NCI-H1417 treated with DMSO at 0.1 percent for 48 hours (cell line): ENCODE results near the gene CMA1.
"Not testable (repeated sequence)": the region's sequence is repeated elsewhere in the genome, so short reads cannot be mapped to it uniquely, and the experiment has no call there.

Experiments used
- DNase-seq: peaks from one replicate; lab custom pipeline; 2025; lab: John Stamatoyannopoulos, UW

The CMA1 gene, protein sequence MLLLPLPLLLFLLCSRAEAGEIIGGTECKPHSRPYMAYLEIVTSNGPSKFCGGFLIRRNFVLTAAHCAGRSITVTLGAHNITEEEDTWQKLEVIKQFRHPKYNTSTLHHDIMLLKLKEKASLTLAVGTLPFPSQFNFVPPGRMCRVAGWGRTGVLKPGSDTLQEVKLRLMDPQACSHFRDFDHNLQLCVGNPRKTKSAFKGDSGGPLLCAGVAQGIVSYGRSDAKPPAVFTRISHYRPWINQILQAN

DNA sequence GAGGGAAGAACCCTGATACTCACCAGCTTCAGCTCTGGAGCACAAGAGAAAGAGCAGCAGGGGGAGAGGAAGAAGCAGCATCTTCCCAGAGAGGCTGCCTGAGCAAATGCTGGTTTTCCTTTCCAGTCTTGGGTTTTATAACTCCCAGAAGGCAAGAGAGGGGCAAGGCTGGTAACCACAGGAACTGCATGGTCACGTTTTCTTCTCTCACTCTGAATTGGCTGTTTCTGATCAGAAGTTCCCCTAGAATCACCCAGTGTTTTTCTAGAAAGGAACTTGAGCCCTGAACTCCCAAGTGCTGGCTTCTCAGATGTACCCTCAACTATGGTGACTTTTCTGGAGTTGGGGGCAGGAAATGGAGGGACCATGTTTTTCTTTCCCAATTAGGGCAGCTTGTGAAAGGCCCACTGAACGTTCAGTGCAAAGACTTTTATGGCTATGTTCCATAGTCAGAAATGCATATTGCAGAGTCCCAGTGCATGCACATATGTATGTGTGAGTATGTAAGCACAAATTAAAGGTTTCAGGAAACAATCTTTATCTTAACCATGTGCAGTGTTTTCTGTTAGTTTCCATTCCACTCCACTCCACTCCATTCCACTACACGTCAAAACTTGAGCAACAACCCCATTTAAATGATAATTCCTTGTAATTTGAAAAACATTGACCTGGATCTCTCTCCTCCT lies at the start of gene CMA1:
CMA1 (minus strand) TSS at position 111 of the 686 bp plus-strand sequence; CDS start at position 81, 30 bp downstream.
- no peak for DNase-seq

DNA sequence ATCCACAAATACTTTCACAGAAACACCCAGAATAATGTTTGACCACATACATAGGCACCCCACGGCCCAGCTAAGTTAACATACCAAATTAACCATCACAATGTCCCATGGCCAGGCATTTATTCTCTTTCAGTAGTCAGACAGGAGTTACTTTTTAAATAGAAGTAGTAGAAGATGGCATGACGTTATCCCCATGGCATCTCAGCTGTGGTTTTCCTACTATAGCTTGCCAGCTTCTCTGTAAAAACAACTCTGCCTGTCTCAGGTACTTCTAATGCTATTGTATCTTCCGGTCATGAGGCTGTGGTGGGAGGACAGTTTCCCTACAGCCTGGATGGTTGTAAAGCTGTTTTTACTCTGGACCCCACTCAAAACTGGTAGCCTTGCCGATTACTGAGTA lies 48.7 kb upstream of the CMA1 start:
- no peak for DNase-seq

DNA sequence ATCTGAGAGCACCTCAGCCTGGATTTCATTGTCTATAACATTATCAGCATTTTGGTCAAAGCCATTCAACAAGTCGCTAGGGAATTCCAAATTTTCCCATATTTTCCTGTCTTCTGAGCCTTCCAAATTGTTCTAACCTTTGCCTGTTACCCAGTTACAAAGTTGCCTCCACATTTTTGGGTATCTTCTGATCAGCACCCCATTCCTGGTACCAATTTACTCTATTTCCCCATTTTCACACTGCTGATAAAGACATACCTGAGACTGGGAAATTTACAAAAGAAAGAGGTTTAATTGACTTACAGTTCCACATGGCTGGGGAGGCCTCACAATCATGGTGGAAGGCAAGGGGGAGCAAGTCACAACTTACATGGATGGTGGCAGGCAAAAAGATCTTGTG lies 41.0 kb upstream of the CMA1 start:
- not testable (repeated sequence) for DNase-seq

DNA sequence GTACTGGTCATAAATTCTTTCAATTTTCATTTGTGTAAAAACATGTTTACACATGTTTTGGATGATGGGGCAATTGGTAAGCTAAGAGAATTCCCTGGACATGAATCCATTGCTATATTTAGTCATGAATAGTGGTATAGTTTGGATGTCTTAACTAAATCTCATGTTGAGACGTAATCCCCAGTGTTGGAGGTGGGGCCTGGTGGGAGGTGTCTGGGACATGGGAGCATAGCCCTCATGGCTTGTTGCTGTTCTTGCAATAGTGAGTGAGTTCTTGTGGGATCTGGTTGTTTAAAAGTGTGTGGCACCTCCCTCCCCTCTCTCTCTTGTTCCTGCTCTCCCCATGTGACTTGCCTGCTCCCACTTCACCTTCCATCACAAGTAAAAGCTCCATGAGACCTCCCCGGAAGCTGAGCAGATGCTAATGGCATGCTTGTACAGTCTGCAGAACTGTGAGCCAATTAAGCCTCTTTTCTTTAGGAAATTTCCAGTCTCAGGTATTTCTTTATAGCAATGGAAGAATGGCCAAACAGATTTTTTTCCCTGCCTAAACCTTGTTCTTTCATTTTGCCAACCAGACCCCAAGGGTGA lies 34.4 kb upstream of the CMA1 start:
- DNase-seq = no peak

DNA sequence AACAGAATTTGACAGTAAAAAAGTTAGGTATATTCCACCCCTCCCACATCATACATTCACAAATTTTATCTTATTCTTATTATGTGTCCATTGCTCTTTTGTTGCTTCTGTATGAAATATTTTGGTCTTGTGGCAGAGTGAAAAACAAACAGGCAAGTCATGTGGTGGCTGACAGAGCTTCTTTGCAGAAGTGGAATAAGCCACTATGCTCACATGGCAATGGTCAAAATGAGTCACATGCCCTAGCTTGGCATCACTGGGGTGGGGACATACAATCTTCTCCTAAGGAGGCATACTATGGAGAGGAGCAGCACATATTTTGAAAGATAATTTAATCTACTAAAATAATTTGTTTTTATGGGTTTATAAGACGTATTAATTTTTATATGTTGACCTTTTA lies 27.7 kb upstream of the CMA1 start:
- no peak for DNase-seq

DNA sequence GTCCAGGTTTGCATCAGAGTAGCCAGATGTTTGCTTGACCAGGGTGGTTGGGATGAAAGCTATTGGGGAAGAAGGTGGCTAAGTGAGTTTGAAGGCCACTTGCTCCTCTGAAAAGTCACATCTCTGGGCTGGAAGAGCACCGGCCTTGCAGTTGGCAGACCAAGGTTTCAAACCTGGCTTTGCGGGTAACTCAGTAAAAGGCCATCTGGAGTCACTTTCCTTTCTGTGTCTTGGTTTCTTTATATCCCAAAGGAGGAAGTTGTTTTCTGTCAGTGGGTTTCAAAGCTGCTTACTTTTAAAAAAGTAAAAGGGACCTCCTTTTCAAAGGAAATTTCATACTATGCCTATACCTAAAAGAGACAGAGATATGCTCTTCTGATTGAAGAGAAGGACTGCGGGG lies 26.2 kb upstream of the CMA1 start:
- no peak for DNase-seq

DNA sequence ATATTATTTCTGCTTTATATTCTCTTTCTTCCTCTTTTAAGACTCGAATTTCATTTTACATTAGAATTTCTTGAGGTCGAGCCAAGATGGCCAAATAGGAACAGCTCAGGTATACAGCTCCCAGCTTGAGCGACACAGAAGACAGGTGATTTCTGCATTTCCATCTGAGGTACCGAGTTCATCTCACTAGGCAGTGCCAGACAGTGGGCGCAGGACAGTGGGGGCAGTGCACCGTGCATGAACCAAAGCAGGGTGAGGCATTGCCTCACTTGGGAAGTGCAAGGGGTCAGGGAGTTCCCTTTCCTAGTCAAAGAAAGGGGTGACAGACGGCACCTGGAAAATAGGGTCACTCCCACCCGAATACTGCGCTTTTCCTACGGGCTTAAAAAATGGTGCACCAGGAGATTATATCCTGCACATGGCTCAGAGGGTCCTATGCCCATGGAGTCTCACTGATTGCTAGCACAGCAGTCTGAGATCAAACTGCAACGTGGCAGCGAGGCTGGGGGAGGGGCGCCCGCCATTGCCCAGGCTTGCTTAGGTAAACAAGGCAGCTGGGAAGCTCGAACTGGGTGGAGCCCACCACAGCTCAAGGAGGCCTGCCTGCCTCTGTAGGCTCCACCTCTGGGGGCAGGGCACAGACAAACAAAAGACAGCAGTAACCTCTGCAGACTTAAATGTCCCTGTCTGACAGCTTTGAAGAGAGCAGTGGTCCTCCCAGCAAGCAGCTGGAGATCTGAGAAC lies 18.0 kb upstream of the CMA1 start:
- not testable (repeated sequence) for DNase-seq

DNA sequence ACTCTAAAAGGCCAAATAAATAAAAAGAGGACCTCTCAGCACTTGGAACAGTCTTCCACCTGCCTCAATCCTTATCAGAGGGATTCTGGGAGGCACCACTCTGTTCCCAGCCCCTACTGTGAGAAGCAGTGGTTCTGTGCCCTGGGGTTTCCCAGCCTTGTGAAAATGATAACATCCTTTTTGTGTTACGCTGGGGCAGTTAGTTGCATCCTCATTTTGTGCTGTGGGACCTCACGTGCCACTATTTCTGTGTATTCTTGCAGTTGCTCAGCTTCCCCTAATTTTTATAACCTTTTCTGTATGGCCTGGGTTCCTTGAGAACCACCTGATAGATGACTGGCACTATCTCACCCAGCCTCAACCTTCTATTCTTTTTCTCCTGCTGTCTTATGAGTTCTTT lies 10.8 kb upstream of the CMA1 start:
- DNase-seq = no peak

DNA sequence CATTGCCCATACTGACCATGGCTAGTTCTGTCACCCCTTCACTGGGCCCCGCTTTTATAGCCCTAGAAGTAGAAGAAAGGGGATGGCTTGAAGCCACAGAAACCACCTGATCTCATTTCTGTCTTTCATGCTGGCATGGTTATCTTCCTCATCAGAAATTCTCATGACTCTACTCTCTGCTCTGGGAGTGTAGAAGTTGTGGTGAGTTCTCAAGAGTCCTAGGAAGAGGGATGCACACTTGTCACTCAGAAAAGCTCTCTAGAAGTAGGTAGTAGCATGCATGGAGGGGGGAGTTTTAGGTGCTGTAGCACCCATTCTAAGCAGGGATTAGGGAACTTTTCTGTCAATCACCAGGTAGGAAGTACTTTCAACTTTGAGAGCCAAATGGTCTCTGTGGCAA lies 6.1 kb upstream of the CMA1 start:
- no peak for DNase-seq

DNA sequence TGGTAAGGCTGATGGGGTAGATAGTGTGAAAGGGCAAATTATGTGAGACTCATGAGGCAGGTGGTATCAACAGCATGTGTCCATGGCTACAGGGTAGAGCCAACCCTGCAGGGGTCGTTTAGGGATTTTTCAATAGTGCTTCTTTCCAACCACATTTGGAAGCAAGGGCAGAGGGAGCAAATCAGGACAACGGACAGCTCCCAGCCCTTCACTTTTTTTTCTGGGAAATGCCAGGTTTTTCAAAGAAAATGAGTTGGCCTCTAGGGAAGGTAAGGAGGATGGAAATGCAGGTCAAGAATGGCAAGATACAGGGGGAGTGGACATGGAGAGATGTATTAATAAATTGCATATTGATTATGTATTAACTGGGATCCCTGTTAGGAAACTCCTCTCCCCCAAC lies 4.9 kb upstream of the CMA1 start:
- no peak for DNase-seq

DNA sequence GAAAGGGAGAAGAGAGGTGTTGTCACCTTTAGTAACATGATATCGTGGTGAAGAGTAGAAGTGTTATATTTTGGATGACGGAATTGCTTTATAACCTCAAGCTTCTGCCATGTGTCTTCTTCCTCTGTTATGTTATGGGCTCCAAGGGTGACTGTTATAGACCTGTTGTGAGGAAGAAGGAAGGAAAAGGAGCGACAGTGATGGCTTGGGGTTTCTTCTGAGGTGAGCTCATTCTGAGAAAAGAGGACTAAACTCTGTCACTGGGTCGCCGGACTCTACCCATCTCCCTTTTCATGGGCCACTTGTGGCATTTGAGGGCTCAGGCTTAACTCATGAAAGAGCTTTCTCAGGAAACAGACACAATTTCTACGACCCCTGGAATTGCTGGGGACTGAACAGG lies 1.6 kb downstream of the CMA1 start:
- DNase-seq = no peak

DNA sequence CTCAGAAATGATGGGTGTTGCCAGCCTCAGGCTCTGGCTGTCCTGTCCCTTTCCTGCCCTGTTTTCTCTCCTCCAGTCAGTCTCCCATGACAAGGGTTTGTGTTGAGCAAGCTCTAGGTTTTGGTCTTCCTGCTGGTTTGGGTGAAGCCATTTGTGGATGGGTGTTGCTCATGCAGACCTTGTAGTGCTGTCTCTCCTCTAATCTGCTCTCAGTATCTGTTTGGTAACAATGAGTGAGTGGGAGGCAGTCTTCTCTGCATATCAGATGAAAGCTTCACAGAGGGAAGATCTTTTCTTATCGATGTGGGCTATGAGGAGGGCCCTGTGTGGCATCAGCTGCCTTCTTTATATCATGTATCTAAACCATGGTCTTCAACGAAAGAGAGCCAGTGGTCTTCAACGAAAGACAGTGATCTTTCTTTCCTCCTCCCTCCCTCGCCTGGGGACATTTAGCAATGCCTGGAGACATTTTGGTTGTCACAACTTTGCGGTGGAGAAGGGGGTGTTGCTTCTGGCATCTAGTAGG lies 3.6 kb downstream of the CMA1 start:
- DNase-seq = no peak

DNA sequence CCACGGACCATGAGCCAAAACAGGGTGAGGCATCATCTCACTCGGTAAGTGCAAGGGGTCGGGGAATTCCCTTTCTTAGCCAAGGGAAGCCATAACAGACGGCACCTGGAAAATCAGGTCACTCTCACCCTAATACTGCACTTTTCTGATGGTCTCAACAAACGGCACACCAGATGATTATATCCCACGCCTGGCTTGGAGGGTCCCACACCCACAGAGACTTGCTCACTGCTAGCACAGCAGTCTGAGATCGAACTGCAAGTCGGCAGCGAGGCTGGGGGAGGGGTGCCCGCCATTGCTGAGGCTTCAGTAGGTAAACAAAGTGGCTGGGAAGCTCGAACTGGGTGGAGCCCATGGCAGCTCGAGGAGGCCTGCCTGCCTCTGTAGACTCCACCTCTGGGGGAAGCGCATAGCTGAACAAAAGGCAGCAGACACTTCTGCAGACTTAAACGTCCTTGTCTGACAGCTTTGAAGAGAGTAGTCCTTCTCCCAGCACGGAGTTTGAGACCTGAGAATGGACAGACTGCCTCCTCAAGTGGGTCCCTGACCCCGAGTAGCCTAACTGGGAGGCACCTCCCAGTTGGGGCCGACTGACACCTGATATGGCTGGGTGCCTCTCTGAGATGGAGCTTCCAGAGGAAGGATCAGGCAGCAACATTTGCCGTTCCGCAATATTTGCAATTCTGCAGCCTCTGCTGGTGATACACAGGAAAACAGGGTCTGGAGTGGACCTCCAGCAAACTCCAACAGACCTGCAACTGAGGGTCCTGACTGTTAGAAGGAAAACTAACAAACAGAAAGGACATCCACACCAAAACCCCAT lies 16.3 kb downstream of the CMA1 start:
- DNase-seq = not testable (repeated sequence)

DNA sequence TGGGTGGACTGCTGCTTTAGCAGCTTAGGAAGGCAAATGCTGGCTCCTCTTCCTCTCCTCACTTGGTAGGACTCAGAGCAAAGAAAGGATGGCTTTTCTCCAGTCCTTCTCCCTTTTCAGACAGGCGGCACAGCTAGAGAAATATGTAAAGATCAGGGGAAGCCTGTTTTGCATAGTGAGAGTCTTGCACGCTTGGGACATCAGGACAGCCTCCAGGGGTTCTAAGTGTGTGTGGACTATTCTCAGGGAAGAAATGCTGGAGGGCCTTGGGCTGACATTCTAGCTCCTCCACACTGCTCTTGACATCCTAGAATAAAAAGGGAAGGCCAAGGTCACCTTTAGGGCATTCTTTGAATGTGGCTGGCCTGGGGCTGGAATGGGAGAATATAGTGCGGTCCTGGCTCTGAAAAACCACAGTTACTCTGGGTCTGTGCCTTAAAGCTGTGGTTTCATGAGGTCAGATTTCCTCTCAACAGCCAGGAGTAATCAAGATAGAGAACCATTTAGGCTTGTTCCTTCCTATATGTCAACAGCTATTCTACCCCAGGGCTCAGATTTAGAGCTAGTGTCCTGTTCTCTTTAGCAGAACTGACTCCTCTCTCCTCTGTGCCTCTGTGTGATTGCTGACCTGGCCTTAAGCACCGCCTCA lies 24.3 kb downstream of the CMA1 start:
- no peak for DNase-seq

DNA sequence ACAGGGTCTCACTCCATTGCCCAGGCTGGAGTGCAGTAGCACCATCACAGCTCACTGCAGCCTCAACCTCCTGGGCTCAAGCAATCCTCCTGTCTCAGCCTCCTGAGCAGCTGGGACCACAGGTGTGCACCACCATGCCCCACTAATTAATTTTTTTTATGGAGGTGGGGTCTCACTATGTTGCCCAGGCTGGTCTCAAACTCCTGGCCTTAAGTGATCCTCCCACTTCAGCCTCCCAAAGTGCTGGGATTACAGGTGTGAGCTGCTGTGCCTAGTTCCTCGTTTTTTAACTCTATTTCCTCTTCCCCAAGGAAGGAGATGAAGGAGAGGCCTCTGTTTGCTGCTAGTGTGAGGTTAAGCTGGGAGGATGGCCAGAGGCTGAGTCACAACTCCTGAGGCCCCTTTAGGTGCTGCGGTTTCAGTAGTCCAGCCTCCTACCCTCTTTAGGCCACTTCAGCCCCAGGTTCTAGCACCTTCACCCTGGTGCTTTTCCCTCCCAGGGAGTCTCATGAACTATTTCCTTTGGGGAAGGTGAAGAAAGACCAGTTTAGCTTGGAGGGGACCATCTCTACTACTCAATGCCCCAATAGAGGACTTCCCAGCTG lies 25.3 kb downstream of the CMA1 start:
- DNase-seq = not testable (repeated sequence)

DNA sequence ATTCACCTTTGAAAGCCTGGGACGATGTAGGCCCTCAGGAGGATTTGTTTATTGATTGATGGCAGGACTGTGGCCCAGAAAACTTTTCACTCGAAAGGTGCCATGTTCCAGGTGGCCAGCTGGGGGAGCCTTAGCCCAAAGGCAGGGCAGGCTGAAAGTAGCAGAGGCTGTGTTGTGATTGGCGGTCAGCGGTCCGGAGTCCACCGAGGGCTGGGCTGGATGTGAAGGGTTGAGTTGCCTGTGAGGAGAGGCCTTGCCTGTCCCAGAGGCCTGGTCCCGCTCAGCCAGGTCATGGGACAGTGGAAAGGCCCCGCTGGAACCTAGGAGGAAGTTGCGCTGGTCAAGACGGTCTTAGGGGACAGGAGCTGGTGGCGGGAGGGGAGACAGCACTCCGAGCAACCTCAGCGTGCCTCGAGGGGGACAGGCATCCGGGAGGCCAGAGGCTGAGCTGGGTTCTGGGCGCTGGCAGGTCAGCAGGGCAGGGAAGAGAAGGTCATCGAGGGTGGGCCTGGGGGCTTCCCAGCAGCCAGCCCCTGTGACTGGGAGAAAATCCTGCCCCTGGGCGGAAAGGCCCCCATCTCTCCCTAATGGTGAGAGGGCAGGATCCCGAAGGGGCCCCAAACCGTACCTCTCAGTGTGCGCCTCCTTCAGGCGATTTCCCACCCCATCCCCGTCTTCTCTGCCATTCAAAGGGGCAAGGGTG lies 26.3 kb downstream of the CMA1 start:
- no peak for DNase-seq

DNA sequence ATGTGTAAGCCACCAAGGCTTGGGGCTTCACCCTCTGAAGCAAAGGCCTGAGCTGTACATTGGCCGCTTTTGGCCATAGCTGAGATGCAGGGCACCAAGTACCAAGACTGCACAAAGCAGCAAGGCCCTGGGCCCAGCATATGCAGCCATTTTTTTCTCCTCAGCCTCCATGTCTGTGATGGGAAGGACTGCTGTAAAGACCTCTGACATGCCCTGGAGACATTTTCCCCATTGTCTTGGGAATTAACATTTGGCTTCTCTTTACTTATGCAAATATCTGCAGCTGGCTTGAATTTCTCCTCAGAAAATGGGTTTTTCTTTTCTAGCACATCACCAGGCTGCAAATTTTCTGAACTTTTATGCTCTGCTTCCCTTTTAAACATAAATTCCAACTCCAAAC lies 28.1 kb downstream of the CMA1 start:
- not testable (repeated sequence) for DNase-seq

DNA sequence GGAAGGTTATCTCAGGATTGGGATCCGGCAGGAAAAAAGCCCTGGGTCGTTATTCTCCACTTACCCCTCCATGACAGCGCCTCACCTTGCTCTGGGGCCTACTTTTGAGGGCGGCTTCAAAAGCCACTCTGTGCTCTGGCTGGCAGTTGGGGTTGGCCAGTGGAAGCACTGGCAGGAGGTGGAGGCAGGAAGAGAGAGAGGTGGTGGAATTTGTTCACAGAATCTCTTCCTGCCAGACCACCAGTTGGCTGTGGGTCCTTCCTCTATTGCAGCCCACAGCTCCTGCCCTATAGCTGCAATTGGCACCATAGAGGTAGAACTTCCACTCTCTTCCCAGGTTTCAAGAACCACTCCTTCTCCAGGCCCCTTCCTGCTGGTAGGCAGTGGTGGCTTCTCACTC lies 32.8 kb downstream of the CMA1 start:
- DNase-seq = no peak

DNA sequence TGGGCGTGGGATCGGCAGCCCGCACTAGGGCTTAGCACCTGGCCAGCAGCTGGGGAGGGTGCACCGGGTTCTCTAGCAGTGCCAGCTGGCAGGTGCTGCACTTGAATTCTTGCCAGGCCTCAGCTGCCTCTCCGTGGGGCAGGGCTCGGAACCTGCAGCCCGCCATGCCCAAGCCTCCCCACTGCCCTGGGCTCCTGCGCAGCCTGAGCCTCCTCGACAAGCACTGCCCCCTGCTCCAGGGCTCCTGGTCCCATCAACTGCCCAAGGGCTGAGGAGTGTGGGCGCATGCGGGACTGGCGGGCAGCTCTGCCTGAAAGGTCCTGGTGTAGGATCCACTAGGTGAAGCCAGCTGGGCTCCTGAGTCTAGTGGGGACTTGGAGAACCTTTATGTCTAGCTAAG lies 34.9 kb downstream of the CMA1 start:
- DNase-seq = no peak

DNA sequence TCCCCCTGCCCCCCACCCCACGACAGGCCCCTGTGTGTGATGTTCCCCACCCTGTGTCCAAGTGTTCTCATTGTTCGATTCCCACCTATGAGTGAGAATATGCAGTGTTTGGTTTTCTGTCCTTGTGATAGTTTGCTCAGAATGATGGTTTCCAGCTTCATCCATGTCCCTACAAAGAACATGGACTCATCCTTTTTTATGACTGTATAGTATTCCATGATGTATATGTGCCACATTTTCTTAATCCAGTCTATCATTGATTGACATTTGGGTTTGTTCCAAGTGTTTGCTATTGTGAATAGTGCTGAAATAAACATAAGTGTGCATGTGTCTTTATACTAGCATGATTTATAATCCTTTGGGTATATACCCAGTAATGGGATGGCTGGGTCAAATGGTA lies 37.6 kb downstream of the CMA1 start:
- DNase-seq = not testable (repeated sequence)
